HG03354 (cell line): Measurements from ENCODE around the gene NTHL1.
"Not testable (repeated sequence)": the region's sequence is repeated elsewhere in the genome, so short reads cannot be mapped to it uniquely, and the experiment has no call there.

Experiments
- ATAC-seq: cut with Tn5 transposase; IDR thresholded peaks from one replicate; pipeline ENCODE4 v1.9.1; 2021; ENCODE audit warnings: mild to moderate bottlenecking; ENCODE audit not compliant: unreplicated experiment, poor library complexity, severe bottlenecking

The NTHL1 gene

DNA sequence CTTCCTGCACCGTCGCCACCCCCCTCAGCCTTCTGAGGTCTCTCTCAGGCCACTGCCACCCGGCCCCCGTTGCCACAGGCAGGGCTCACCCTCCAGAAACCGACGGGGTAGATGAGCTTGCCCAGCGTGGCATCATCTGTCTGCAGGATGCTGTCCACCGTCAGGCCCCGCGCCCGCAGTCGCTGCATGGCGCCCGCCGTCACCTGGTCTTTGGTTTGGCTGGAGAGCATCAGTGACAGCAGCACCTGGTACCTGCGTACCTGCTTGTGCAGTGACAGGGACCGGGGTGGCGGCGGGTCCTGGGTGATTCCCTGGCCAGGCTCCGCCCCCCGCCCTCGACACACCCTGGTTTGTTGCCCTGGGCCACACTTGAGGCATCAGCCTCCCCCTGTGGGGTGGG, 3.1 kb downstream of the NTHL1 start:
- ATAC-seq, result no peak

DNA sequence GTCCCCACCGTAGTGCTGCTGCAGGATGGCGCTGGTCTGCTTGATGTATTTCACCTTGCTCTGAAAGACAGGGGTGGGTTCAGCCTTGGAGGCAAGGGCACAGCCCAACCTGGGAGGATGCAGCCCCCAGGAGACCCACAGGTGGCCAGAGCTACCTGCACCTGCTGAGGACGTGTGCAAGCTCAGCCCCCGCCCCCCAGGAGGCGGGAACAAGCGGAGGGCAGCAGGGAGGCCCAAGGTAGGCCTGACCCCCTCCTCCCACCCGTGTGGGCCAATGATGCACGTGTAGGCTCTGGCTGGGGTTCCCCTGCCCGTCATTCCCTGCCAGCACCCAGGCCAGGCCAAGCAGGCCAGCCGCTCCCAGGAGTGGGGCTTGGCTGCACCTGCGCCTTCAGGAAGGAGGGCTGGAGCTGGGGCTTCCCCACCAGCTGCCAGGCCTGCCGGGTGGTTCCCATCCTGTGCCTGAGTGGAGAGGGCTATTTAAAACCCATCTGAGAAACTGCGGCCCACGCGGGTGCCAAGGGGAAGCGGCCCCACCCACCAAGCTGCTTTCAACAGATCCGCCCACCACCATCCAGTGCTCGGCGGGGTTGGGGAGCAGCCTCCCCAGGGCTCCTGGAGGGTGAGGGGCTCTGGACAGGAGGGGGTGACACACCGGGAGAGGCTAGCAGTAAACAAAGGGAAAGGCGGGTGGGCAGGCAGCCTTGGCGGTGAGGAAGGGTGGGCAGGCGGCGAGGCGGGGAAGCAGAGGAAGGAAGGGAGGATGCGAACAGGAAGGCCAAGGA, 3.8 kb downstream of the NTHL1 start:
- ATAC-seq, result no peak

DNA sequence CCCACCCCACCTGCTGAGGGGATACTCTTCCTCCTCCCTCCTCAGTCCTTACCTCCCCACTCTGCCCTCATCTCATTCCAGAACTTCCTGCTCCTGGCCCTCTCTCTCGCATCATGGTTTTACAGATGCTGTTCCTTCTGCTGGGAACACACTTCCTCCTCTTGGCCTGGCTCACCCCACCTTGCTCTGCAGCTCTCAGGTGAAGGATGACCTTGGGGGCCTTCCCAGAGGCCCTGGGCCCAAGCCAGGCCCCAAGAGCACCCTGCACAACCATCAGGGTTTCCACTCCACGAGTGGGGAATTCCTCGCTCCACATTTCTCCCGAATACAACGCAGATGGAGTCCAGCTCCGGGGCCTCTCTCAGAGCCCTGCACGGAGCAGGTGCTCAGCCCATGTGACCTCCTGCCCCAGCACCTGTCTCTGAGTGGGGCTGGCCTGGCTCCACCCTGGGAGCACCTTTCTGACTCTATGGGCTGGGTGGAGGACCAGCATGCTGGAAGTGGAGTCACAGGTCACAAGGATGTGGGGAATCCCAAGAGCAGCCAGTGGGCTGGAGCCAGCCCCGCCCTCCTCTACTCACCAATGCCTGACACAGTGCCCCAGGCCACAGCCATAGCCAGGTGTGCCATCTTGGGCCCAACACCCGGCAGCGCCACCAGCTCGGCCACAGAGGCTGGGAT, 4.5 kb downstream of the NTHL1 start:
- ATAC-seq, result no peak

DNA sequence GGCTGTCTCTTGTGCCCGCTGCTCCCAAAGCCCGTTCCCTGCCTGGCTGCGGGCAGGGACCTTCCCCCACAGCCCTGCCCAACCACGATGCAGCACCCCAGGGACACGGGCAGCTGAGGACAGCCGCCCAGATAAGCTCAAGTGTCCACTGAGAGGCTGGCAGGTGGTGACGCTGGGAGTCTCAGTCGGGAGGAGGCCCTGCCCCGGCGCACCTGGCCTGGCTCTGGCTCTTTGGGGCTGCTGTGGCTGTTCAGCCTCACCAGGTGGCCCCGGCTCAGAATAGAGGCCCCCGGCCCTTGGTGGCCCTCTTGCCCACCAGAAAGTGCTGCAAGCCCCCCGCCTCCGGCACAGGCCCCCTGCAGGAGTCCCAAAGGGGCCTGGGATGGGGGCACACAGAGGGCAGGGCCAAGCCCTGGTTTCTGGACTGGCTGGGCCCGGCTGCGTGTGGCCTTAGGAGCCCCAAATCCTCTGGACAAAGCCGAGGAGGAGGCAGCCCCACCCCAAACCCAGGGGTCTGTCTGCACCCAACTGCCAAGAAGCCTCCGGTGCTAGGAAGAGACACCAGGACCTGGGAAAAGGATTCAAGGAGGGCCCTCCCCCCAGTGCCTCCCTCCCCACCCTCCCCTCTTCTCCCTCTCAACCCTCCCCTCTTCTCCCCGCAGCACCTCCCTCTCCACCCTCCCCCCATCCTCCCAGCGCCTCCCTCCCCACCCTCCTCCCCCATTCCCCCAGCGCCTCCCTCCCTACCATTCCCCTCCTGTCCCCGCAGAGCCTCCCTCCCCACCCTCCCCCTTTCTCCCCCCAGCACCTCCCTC, 5.3 kb downstream of the NTHL1 start:
- no peak for ATAC-seq

DNA sequence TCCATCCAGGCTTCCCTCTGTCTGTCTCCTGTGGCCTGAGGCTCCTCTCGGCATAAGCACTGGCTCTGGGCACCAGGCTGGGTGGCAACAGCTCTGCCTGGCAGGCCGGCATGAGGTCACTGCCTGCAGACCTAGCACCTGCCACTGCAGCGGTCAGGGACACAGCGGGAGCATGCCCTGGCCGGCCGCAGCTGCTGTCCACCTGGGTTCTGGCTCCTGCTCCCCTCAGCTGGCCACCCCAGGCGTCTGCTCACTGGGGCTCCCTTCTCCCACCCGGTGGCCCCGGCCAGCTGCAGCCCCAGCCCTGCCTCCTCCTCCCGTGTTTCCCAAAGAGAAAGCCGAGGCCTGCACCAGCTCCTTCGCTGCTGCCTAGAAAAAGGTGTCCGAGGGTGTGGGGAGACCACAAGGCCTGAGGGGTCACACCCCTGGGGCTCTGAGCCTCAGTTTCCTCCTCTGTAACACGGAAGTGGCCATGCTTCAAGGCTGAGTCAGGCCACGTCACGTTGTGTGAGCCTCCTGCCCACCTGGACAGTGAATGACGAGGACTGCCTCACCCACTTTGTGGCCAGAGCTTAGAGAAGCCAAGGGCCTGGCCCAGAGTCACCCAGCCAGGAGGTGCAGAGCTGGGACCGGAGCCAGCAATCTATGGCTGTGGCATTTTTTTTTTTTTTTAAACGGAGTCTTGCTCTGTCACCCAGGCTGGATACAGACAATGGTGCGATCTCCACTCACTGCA, 6.7 kb downstream of the NTHL1 start:
- no peak for ATAC-seq

DNA sequence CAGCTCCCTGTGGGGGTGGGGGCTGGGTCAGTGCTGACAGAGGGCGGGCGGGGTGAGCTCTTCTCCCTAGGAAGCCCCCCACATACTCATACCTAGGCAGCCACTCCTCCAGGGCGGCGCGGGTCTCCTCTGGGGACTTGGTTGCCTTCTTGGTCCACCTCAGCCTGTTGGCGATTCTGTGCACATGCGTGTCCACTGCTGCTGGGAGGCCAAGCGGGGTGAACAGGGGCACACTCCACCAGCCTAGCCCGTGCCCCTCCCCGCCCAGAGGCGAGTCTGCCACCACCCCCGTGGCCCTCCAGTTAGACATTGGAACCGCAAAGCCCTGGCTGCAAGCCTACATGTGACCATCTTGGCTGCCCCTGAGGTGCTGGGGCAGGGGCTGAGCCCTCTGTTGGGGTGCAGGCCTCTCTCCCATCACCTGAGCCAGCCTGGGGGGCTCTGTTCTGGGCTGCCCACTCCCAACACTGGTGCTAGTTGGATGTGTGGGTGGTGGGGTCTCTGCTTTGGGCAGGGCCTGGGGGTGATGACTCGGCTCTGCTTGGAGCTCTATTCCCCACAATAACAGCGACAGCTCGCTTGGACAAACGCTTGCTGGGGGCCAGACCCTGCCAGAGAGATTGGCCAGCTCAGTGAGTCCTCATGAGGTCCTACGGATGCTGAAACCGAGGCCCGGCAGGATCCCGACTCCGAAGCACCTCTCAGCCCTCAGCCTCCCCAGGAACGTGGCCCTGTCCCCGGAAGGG, 7.4 kb downstream of the NTHL1 start:
- ATAC-seq, result no peak

DNA sequence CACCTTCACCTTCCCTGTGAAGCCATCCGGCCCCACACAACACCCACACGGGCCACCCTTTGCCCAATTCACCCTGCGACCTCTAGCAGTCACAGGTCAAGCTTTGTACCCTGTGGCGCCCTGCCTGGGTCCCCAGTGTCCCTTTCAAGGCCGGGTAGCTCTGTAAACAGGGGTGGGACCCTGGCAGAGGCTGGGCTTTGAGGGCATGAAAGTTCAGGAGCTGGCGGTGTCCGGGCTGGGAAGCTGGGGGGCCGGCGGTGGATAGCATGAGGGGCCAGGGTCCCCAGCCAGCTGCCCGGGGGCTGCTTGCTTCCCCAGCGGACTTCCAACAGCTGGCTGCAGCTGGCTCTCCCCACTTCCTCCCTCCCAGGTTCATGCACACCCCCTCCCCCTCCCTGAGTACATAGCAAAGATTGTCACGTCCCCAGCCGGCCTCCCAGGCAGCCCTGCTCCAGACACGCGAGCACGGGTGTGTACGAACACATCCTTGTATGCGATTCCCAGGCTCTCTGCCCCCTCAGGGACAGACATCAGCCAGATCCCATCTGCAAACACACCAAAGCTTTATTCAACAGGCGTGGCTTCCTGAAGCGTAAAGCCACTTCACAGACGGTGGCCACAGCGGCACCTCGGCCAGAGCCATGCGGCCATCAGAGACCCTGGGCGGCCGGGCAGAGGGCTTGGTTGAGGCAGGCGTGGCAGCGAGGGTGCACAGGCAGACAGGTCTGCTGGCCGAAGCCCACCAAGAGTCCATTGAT, 8.2 kb downstream of the NTHL1 start:
- ATAC-seq, result no peak

DNA sequence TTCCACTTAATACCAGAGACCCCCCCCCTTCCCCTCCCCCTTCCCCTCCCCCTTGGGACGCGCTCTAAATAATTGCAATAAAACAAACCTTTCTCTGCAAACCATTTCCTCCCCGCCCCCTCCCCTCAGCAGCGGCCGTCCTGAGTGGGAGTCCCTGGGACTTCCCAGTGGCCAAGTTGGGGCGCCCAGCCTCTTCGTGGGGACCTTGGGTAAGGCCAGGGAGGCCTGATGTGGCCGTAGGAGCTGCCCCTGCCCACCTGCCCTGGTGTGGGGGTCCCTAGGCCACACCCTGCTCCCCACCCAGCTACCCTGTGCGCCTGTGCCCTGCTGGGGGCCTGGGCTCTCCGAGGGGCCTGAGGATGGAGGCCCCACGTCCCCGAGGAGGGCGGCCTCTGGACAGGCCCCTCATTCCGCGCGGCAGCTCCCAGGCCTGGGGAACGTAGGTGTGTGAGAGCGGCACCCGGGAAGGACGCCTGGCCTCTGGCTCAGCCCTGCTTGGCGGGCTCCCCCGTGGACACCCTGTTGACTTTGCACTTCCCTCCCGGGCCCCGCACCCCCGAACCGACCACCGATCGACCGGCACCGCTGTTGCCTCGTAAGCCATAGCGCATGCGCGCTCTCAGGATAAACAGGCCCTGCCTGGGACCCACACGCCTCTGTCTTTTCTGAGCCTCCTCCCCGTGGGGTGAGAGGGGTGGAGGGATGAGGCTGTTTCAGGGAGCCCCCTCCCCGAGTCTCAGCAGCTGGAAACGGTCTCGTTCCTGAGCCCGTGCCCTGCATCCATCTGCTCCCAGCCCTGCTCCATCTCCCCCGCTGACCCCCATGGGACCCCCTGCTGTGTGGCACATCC, 9.0 kb downstream of the NTHL1 start:
- ATAC-seq, result no peak

DNA sequence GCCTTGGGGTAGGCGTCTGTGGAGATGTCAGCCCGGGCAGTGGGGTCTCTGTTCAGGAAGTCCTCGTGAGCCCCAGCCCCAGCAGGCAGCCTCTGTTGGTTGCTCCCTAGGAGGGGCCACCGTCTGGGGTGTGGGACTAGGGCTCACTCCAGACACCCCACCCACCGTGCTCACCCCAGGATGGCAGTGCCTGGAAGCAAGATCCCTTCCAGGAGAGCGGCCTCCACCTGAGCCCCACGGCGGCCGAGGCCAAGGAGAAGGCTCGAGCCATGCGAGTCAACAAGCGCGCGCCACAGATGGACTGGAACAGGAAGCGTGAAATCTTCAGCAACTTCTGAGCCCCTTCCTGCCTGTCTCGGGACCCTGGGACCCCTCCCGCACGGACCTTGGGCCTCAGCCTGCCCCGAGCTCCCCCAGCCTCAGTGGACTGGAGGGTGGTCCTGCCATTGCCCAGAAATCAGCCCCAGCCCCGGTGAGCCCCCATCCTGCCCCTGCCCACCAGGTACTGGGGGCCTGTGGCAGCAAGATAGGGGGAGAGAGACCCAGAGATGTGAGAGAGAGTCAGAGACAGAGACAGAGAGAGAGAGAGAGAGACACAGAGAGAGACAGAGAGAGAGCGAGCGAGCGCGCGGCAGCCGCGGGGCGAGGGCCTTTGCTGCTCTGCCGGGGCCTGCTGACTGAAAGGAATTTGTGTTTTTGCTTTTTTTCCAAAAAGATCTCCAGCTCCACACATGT, 9.8 kb downstream of the NTHL1 start:
- ATAC-seq, result no peak

DNA sequence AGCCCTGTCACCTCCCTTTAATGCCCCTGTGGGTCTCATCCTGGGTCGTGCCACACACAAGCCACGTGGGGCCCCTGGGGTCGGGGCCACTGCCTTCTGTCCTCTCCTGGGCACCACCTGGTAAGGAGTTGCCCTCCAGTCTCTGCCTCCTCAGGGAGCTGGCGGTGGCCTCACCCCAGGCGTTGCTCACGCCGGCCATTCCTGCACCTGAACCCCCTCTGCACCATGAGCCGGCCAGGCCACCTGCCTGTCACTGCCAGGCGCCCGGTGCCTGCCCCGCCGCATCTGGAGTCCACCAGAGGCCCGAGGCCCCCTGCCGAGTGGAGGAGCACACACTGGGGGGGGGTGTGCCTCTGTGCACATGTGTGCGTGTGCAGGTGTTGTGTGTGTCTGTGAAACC, 10.5 kb downstream of the NTHL1 start:
- no peak for ATAC-seq

DNA sequence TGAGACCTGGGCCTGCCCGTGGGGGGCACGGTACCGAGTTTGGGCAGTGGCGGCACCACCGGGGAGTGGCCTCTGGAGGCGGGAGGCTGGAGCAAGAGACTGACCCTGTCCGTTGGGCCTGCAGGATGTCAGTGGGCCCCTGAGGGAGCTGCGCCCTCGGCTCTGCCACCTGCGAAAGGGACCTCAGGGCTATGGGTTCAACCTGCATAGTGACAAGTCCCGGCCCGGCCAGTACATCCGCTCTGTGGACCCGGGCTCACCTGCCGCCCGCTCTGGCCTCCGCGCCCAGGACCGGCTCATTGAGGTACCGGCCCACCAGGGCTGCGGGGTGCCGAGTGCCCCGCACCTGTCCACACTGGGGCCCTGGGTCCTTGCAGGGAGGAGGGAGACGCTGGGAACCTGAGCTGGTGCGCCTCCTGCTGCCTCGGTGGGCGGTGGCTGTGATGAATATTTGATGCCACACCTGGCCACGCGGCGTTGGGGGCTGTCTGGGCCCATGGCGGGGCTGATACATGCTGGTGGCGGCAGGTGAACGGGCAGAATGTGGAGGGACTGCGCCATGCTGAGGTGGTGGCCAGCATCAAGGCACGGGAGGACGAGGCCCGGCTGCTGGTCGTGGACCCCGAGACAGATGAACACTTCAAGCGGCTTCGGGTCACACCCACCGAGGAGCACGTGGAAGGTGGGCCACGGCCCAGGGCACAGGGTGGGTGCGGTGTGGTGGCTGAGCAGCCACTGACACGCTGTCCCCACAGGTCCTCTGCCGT, 11.3 kb downstream of the NTHL1 start:
- no peak for ATAC-seq

DNA sequence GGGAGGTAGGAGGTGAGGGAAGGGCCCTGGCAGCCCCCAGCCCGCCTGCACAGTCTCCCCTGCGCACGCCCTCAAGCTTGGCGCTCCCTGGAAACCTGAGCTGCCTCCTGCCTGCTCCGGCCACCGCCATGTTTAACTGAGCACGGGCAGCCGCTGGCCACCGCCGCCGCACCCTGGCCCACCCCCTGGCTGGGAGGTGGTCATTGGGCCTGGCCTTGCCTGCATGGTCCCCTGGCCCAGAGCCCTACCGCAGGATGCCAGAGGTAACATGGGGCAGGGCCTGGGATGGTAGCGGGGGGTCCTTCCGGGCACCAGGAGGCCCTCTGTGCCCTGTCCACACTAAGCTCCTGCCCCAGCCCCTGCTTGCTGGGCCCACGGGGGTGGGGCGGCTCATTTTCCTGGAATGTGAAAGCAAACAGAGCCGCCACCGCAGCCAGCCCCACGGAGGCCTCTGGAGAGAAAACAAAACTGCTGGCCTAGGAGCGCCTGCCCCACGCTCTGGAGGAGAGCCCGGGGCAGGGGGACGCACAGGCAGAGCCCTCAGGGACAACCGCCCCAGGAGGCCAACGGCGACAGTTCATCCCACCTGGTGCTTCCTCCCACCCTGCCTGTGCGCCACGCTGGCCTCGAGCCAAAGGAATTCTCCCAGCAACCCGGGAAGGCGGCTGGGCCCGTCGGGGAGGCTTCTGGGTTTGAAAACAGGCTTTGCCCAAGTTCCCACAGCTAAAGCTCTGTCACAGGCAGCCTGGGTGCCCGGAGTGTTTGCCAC, 12.0 kb downstream of the NTHL1 start:
- no peak for ATAC-seq

DNA sequence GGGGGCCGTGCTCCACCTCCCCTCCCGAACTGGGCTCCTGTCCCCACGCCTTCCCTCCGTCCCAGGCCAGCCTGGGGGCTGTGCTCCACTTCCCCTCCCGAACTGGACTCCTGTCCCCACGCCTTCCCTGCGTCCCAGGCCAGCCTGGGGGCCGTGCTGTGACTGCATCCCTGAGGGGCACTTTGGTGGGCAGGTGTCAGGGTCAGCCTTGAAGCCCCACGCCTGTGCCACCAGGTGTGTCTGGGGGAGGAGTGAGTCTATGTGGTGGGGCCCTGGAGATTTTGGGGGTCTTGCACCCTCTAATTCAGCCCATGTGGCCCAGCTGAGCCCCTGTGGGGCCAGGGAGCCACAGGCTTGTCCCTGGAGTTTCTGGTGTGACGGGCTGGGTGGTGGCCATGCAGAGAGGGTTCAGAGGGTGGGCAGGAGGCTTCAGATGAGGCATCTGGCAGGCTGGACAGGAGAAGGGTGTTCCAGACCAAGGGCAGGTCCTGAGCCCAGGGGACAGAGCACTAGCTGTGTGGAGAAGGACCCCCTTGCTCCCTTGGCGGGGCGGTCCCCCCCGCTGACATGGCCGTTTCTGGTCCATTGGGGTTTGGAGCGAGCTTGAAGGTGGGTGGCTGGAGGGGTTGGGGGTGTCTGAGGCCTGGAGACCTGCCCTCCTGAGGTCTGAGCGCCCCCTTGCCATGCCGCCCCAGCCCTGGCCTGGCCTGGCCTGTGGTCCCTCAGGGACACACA, 12.8 kb downstream of the NTHL1 start:
- ATAC-seq, result no peak

DNA sequence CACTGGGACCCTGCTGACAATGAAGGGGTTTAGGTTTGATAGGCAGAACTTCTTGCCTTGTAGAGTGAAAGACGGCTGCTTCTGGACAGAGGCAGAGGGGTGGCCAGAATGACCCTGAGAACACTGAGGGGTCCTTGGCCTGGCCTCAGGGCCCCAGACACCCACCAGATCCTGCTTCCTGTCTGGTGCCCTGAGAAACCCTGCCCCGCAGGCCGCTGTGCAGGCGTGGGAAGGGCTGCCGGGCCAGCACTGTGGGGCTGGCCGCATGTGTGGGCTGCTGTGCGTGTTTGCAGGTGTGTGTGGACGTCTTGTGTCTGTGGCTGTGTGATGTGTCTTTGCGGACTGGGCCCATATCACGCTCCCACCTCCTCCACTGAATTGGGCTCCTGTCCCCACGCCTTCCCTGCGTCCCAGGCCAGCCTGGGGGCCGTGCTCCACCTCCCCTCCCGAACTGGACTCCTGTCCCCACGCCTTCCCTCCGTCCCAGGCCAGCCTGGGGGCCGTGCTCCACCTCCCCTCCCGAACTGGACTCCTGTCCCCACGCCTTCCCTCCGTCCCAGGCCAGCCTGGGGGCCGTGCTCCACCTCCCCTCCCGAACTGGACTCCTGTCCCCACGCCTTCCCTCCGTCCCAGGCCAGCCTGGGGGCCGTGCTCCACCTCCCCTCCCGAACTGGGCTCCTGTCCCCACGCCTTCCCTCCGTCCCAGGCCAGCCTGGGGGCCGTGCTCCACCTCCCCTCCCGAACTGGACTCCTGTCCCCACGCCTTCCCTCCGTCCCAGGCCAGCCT, 13.5 kb downstream of the NTHL1 start:
- ATAC-seq, result not testable (repeated sequence)
